Stimulated activated CD8-positive, alpha-beta memory T cell treated with anti-CD3 and anti-CD28 coated beads, Interleukin-2, amount 100 ng/mL, for 48 hours (primary cell): Measurements from ENCODE around the gene MYCT1.

Source experiments
- DNase-seq, 2 donors: peaks; one replicate each; pipeline ENCODE4 v3.0.0-alpha.2; 2020; ENCODE audit warnings: low read depth in 2 of 2

MYCT1 gene

GRCh38 chr6:152721956-152722355 is 24.3 kb downstream of the MYCT1 start:
- DNase-seq: no peak

- DNase-seq: no peak
Measured at GRCh38 chr6:152723398-152723797, 25.7 kb downstream of the MYCT1 start.

DNA sequence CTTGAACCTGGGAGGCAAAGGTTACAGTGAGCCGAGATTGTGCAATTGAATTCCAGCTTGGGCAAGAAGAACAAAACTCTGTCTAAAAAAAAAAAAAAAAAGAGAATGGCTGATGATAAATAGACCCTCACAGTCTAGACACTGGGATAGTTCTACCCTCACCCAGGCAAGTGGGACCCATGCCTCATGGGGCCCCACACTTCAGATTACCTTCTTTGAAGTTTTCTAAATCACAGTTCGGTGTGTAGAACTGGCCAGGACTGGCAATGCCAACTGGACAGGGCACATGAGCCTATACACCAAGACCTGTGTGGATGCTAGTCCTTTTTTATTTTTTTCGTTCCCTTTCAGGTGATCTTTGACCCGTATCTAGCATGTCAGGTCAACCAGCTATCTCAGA is 28.6 kb downstream of the MYCT1 start:
- DNase-seq: no peak

DNA sequence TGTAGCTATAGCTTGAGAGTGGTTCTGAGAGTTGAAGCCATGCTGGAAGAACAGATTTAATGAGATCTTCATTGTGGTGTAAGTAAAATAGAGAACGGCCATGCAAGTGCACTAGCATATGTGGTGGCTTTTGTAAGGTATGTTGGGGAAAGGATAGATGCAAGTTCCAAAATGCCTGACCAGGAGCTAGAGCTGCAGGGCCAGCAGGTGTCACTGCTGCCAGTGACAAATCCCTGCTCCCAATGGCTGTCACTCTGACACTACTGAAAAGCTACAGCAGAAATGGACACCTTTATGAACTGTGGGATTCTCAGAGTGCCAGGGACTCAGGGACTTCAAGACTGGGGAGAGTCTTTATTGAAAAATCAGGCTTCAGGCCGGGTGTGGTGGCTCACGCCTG is 29.8 kb downstream of the MYCT1 start:
- DNase-seq: no peak

- no peak for DNase-seq
Measured at GRCh38 chr6:152734630-152735029, 36.9 kb downstream of the MYCT1 start.

DNA sequence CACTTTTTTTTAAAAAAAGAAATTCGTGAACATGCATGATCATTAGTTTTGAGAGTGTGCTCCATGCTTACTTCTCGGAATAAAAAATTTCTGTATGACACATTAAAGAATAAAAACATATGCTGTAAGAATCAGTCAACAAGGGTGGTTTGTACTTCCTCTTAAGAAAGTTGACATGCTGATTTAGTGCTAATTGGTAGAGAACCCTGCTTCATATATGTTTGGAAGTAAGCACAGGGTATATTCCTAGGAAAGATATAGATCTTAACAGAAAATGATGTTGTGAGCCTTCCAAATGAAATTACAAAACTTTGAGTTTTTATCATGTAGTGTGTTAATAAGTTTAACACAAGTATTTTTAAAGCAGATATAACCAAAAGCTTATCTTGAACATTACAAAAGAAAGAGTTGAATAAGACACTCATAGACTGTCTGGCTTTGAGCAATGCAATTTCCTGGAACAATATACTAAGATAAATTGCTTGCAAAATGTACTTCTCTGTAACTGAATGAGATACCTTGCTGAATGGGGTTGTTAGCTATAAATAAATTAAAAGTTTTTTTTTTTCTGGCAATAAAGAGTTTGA is 39.1 kb downstream of the MYCT1 start:
- no peak for DNase-seq

GRCh38 chr6:152745509-152746171 is 47.9 kb downstream of the MYCT1 start:
- no peak for DNase-seq

DNA sequence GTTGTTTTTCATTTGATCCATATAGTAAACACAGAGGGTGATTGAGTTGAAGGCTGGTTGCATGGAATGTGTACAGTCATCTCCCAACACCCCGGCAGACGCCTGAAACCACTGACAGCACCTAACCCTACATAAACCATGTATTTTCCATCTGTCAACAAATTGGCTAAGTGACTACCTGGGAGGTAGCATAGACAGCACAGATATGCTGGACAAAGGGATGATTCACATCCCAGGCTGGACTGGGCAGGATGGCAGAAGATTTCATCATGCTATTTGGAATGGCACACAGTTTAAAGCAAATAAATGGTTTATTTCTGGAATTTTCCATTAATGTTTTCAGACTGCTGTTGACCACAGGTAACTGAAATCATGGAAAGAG is 48.5 kb downstream of the MYCT1 start:
- no peak for DNase-seq

DNA sequence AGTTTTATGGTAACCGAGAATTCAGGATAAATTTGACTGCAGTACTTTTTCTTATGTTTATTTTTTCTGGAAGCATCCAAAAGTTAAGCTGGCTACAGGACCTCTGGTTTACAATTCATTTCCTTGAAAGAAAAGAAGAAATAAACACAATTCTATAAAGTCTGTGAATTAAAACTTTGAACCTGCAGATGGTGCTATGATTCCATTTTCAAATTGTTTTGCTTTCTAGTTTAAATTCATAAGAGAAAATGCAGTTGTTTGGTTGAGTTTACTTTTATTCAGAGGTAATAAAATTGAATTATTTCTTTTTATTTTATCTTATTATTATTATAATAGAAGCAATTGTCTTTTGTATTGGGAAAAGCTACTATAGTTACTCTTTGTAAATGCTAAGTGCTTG is 51.1 kb downstream of the MYCT1 start:
- DNase-seq: no peak

DNA sequence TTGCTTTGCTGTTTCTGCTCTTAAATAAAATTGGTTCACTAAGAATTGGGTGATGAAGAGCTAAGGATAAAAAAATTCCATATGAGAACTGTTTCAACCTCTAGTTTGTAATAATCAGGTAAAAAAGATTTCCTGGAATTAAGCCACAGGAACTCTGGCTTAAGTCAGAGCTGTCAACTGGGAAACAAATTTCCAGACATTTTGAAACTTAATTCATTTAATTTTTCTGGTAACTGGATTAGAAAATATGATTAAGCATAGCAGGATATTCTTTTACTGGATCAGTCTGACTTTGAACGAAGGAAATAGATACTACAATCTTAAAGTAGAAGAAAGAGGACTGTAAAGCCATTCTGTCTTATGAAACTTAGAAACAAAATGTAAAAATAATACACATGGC is 51.6 kb downstream of the MYCT1 start:
- no peak for DNase-seq

DNA sequence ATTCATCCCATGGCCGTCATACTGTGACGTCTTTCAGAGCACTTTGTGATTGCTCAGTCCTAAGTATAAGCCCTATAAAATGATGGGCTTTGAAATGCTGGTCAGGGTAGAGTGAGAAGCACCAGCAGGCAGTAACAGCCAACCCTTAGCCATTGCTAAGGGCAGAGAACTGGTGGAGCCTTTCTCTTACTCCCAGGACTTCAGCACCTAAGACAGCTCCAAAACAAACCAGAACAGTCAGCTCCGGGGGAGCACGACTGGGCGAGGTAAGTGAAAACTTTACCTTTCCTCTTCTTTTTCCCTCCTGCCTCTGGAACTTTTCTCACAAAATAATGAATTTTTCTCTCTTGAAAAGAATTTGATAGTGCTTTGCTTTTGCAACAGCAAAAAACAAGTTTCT is 53.0 kb downstream of the MYCT1 start, which contains the start of gene VIP:
Gene VIP (plus strand): TSS at position 104 of the 400 bp plus-strand sequence. CDS start 1,381 bp downstream, outside the sequence.
- no peak for DNase-seq

DNA sequence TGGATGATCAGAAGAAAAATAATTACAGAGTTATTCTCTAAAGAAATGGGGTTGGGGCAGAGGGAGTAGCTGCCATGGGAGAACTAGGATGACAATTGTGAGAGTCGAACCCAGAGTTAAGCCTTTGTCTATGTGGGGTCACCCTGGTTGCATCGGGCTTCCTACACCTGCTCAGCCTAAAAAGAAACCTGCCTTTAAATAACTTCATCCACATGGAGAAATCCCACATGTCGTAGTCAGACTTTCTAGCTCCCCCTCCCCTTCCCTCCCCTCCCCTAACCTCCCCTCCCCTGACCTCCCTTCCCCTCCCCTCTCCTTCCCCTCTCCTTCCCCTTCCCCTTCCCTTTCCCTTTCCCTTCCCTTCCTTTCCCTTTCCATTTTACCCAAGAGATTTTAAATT is 67.6 kb downstream of the MYCT1 start:
- DNase-seq: no peak

DNA sequence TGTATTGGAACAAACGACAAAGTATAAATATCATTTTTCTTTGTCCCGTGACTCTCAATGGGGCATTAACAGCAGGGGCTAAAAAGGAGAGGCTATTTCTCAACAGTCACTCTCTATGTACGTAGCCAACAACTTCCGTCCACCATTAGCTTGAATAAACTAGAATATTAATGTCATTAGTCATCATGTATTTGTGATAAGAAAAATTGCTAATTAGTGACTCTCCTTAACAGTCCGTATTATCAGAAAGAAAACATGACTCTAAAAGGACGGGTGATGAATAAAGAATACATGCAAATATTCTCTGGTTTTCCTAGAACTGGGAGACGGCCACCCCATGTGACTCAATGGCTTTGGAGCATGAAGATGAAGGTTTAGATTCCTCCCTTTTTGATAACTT is 71.5 kb downstream of the MYCT1 start:
- no peak for DNase-seq

DNA sequence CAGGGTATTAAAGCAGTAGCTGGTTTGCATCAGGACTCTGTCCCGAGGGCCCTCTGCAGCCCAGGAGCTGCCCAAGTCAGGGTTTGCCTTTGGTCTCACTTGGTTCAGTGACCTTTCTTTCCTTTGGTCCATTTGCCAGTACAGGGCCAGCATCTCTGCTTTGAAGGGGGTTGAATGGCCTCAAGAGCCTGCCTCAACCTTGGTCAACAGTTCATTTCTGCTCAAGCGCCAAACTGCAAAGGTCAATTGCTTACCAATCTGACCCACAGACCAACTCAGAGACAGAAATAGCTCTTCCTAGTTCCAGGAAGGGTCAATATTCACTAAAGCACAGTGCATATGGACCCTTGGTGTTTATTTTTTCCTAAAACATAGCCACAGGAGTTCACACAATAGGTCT is 72.3 kb downstream of the MYCT1 start:
- DNase-seq: no peak

DNA sequence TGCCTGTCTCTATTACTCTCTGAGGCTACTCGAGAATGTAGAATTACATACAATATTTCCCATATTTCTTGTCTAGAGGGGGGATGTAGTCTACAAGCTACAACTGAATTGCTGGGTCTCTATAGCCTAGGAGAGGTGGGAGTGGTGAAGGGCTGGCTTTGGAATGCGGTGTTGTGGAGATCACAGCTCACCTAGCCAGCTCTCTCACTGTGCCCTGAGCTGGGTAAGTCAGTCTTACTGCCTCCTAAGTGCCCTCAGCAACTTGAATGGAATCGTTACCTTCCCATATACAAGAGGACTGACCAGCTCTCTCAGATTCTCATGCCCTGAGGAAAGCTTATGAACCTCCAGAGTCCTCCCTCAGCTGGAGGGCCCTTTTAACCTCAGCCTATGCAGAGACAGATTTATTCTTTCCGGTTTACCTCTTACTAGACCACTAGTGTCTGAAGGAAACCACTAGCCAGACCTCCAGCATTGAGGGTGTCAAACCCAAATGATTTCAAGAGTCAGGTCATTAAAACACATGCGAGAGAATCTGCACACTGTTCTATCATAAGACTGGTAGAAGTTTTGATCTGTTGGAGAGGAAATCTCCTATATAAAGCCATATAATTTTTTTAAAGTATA is 73.5 kb downstream of the MYCT1 start:
- DNase-seq: no peak
